Stimulated activated CD4-positive, alpha-beta T cell treated with anti-CD3 and anti-CD28 coated beads, Interleukin-1b, Interleukin-23, amount 100 ng/mL, for 4 hours (primary cell): ENCODE measurements around the gene PRKN.
"Not testable (repeated sequence)": the region's sequence is repeated elsewhere in the genome, so short reads cannot be mapped to it uniquely, and the experiment has no call there.

Experiments used
- DNase-seq, 2 donors: peaks; one replicate each; pipeline ENCODE4 v3.0.0-alpha.2; 2020; ENCODE audit warnings: low read depth in 2 of 2

PRKN gene

GRCh38 chr6:162450358-162450757 is 277.2 kb downstream of the PRKN start:
- DNase-seq: no peak

DNA sequence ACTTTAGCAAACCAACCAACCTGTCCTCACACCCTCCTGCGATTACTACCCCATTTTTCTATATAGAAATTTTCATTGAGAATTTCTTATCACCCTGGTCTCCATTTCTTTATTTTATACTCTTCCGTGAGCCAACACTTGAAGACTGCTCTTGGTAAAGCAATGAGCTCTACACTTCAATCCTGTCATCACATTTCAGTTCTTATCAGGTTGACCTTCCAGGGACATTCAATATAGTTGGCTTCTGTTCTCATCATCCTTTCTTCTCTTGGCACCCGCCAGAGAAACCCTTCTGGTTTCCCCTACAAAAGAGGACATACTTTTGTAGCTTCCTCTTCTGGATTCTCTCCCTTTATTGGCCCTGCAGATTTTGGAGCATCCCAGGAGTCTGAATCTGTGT is 279.3 kb downstream of the PRKN start:
- no peak for DNase-seq

- DNase-seq: no peak
Observed at GRCh38 chr6:162443101-162443500, 284.5 kb downstream of the PRKN start.

DNA sequence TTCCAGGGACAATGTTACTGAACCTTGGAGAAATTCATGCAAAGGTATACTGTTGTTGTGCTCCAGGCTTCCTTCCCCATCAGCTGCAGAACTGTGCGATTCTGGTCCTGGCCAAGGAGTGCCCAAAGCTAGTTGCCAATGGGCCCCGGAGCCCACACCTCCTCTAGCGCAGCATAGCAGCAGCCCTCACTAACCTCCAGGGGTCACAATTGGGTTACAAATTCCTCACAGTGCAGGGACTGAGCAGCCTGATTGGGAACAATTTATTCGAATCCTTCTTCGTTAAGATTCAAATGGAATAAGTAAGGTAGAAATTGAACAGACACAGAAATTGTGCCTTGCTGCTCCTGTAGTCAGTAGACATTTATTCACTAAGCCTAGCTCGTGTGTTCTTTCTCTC is 284.9 kb downstream of the PRKN start:
- no peak for DNase-seq

DNA sequence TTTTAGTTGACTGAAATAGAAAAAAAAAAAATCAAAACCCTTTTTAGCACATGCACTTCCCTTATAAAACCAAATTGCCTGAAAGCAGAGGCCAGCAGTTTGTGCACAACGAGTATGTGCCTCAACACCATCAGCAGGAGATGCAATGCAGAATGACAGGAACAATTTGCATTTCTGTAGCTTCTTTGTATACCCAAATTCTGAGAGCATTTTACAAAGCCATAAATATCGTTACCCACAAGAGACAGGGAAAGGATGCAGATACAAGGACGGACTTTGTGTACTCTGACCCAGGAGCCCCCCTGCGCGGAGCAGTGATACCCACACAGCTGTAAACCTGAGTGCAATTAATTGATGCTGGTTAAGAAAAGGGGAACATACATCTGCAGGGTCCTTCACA is 285.6 kb downstream of the PRKN start:
- DNase-seq: no peak

DNA sequence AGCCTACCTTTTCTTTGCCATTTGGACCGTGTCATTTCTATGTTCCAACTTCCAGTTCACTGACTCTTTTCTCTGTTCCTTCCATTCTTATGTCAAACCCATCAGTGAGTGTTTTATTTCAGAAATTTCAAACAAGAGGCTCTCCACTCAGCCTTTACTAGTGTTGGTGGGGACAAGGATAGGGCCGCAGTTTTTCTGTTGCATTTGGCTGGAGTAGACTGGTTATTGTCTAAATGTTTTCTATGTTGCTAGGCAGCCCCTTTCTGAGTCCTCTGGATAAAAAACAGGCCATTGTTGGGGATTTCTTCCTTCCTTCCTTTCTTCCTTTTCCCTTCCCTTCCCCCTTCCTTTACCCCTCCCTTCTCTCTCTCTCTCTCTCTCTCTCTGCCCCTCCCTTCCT is 288.6 kb downstream of the PRKN start:
- no peak for DNase-seq

DNA sequence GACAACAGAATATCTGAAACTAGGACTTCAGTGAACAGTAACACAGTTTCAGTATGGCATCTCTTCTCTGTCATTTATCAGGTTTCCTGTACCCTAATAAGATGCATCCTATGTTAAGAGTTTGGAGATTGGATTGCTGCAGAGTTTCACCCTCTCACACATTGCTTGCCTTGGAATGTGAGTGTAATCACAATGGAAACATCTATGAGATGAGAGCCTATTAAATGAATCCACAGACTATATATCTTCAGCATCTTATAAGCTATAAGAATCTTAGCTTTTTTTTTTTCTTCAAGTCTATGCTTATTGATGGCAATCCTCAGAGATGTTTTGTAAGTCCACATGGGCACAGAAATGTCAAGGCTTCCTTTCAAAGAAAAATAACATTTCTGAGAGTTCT is 292.5 kb downstream of the PRKN start:
- DNase-seq: no peak

DNA sequence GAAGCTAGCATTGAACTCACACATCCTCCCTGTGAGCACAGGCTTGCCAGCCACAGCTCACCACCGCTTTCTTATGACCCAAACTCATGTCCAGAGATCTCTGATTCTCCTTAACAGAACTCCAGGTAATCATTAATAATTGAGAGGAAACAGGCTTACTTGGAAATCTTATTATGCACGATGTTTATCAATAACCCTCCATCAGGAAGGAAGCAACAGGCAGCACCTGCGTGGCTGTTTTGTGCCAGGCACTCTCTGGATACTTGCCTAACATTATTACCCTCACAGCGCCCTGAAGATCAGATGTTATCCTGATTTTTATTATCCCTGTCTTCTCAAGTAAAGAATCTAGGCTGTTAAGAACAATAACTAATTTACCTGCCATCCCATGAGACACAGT is 306.6 kb downstream of the PRKN start:
- DNase-seq: no peak

GRCh38 chr6:162416831-162417537 is 310.6 kb downstream of the PRKN start:
- DNase-seq: no peak

DNA sequence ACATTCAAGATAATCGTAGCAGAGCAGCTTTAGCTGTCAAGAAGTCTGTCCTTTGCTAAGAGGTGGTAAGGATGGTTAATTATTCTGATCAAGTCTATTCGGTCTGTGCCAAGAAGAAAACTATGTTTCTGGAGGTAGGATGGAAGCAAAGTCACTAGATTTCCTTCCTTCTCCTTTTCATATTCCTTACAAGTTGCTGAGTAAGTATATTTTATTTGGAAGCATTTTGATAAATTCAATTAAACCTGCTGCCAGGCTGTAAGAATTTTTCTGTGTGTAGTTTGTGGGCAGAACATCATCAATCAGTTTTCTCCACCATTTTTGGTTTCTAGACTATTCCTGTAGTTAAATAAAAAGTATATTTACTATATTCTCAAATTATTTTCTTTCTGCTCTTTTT is 311.3 kb downstream of the PRKN start:
- DNase-seq: no peak

- DNase-seq: no peak
Observed at GRCh38 chr6:162409741-162410691, 317.6 kb downstream of the PRKN start.

GRCh38 chr6:162408826-162409535 is 318.6 kb downstream of the PRKN start:
- DNase-seq: no peak

DNA sequence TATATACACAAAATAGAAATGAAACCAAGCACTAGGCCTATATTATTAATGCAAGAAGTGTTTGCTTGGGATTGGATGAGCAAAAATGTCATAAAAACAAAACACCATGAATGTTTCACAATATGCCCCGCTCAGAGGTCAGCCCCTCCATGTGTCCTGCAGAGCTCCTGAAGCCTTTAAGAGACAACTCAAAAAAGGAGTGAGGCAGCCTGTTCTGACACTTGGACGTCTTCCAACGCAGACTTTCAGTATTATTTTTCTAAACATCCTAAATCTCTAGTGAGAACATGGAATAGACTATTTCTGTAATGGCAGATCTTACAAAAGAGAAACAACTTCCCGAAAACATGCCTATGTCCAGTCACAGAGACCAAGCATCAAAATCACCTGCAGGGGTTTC is 322.6 kb downstream of the PRKN start:
- no peak for DNase-seq

GRCh38 chr6:162403031-162403430 is 324.5 kb downstream of the PRKN start:
- no peak for DNase-seq

GRCh38 chr6:162395181-162395580 is 332.4 kb downstream of the PRKN start:
- no peak for DNase-seq

- DNase-seq: not testable (repeated sequence)
Observed at GRCh38 chr6:162390961-162391811, 336.4 kb downstream of the PRKN start.

- DNase-seq: no peak
Observed at GRCh38 chr6:162389343-162390085, 338.1 kb downstream of the PRKN start.

DNA sequence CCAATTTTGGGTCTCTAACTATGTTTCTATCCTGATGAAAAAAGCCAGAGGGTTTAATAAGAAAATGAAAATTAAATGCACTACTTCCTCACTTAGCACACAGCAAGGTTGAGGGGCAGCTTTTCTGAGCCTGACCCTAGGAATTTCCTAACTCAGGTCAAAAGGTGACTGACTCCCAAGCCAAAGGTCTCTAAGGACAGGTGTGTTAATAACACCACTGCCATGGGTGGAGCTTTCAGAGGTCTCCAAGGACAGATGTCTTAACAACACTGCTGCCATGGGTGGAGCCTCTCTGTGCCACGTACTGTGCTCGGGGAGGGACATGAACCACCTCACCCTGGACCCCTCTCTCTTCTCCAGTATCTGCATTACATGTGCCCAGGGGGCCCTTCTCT is 339.2 kb downstream of the PRKN start:
- DNase-seq: no peak

DNA sequence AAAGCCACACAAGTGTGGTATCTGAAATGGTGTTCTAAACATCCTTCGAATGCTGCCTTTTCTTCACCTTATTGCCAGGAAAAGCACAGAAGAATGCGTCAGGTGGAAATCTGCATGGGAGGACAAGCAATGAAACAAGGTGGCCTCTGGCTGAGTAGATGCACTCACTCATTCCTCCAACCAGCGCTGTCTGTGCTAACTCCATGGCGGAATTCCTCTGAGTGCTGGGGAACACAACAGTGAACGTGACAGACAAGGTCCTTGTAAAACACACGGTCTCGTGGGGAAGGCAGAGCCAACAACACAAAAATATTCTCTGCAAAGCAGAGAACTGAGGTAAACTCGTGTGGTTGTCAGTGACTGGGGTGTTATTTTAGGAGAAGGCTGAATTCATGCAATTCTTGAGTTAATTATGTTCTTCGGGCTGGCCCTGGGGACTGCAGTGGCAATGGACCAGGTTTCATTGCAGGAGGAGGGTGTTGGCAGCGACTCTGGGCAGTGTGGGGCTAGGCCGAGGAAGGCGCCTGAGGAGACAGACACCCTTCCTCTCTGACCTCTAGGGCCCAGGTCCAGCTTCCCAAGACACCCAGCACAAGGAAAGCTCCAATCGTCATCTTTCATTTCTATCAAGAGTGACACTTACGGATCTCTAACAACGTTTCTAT is 339.7 kb downstream of the PRKN start:
- DNase-seq: no peak

- no peak for DNase-seq
Observed at GRCh38 chr6:162385980-162386379, 341.6 kb downstream of the PRKN start.
